Aorta (tissue), 5 donors: ENCODE measurements around the gene FAM9C. TPM values are rescaled to one million over a fixed set of nuclear protein-coding genes. Genes with fewer than 3 reads are reported as not detected.
A peak's percentile ranks its signal among the peaks of the same experiment; 100 is the strongest.

Experiments
- ATAC-seq: fragments of 200-7000 bp; cut with Tn5 transposase; one replicate; pipeline ENCODE4 v1.9.1; 2022; ENCODE audit warnings: moderate library complexity; ENCODE audit not compliant: low FRiP score
- DNase-seq, 2 donors: peaks; one replicate each; pipeline ENCODE4 v3.0.0-alpha.2; 2020
- H3K27ac ChIP-seq, 2 donors: one replicate each; pipeline ENCODE4 v1.5.1; 2013; ENCODE audit warnings: low read length in 2 of 2, mild to moderate bottlenecking in 2 of 2, moderate library complexity in 2 of 2, control low read depth in 1 of 2, inconsistent platforms in 1 of 2, low read depth in 1 of 2
- H3K27me3 ChIP-seq, 2 donors: one replicate each; pipeline ENCODE4 v1.6.1; 2013; ENCODE audit warnings: control low read depth in 1 of 2, low read length in 1 of 2, mild to moderate bottlenecking in 1 of 2, moderate library complexity in 1 of 2; ENCODE audit not compliant: insufficient read depth in 2 of 2, control insufficient read depth in 1 of 2
- H3K36me3 ChIP-seq, 2 donors: one replicate each; pipeline ENCODE4 v1.6.1; 2013; ENCODE audit warnings: control low read depth in 1 of 2, low read length in 1 of 2, mild to moderate bottlenecking in 1 of 2; ENCODE audit not compliant: insufficient read depth in 2 of 2, control insufficient read depth in 1 of 2
- H3K4me1 ChIP-seq, 2 donors: one replicate each; pipeline ENCODE4 v1.6.1; 2013; ENCODE audit warnings: low read length in 2 of 2, control low read depth in 1 of 2, mild to moderate bottlenecking in 1 of 2, moderate library complexity in 1 of 2; ENCODE audit not compliant: insufficient read depth in 2 of 2, control insufficient read depth in 1 of 2
- H3K4me3 ChIP-seq, 2 donors: one replicate each; pipeline ENCODE4 v1.5.1; 2013; ENCODE audit warnings: low read length in 2 of 2, control low read depth in 1 of 2, mild to moderate bottlenecking in 1 of 2
- H3K9me3 ChIP-seq: one replicate; pipeline ENCODE4 v1.6.1; 2013; ENCODE audit warnings: mild to moderate bottlenecking, low read length; ENCODE audit not compliant: control insufficient read depth
- WGBS, 2 donors: extraction: QIAGEN DNeasy Blood & Tissue Kit; methylation state at CpG; one replicate each; pipeline ENCODE4 v1.1.7; 2013; 5-methylcytosine and 5-hydroxymethylcytosine counted together
- intact Hi-C, 2 donors: fragments of 100-400 bp; cut with DNase I; formaldehyde crosslinking; loops; one replicate each; pipeline versions ENCODE4 v1.14.2 to v1.15.0; 2022
- polyA plus RNA-seq, 2 donors: library from polyadenylated mRNA; stranded (reverse); fragments of 200-250 nt; gene quantifications; one replicate each; pipeline ENCODE4 v1.2.3, GENCODE V29; 2013
- total RNA-seq, 2 donors: library from RNA; stranded (reverse); fragmentation: NEBNext Ultra II Directional; extraction: Animal tissue kit (Norgen Biotek cat#: 25700); gene quantifications; one replicate each; pipeline ENCODE4 v1.2.1, GENCODE V29; 2021
- donor health status: healthy with polysubstance abuse.
- donor health status: Bipolar disorder and iron deficiency.
- donor health status: DM: no; HTN: no; CAD: no.
- donor health status: DM: no; HTN: no; CAD: no.
- donor health status: DM: yes; HTN: yes; CAD: no.

The FAM9C gene
- total and polyA plus RNA-seq, 4 donors, result not detected

- peaks cover 0 to 3% of the 10 kb centered on the region in 2 donors for H3K4me1 ChIP-seq
- intact Hi-C loops, result loop anchor here in 1 of 2 donors (5.0 kb wide), 1 partner anchor 72 kb away; no protein-coding TSS in a partner anchor
Observed at GRCh38 chrX:13078739-13079444, 34.5 kb upstream of the FAM9C start.

DNA sequence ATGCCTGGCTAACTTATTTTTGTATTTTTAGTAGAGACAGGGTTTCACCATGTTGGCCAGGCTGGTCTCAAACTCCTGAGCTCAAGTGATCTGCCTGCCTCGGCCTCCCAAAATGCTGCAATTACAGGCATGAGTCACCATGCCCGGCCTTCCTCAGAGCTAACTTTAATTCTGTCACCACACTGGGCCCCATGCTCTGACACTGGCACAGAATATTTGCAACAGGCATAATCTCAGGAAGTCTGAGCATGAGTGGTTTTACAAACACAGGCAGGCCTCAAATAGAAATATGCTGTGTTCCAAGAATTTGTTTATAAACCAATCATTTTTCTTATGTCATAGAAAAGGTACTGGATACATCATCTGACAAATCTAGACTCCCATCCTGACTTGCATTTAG is 32.7 kb upstream of the FAM9C start:
- Histone ChIP-seq H3K4me1 (peaks cover 0 to 3% of the 10 kb centered on the region in 2 donors), H3K27me3 (no peaks in the 10 kb centered on the region), H3K27ac (no peak overlapping the region), H3K4me3 (no peak overlapping the region), H3K9me3 (no peaks in the 10 kb centered on the region), H3K36me3 (no peaks in the 10 kb centered on the region)
- intact Hi-C loops, result loop anchor here in 1 of 2 donors (5.0 kb wide), 1 partner anchor 70 kb away; no protein-coding TSS in a partner anchor
- DNase-seq, result peak in 1 of 2 donors; percentile 60
- no peak for ATAC-seq
- 0 to 28% methylated on average over 2 of the region's 2 CpGs for WGBS, 2 donors

More at GRCh38 chrX:13078739-13079444, 34.5 kb upstream of the FAM9C start:
- no peaks in the 10 kb centered on the region for H3K9me3 ChIP-seq
- whole genome bisulfite sequencing, 2 donors, result 5 to 35% methylated on average over 10 of the region's 10 CpGs
- peak in 1 of 2 donors; percentile 56 for DNase-seq
- H3K4me3 ChIP-seq, result no peak overlapping the region
- H3K27ac ChIP-seq, result peak overlapping the region in 1 of 2 donors; percentile 86
- no peaks in the 10 kb centered on the region for H3K36me3 ChIP-seq
- no peaks in the 10 kb centered on the region for H3K27me3 ChIP-seq
- ATAC-seq, result peak; percentile 78

GRCh38 chrX:13076176-13076961 is 31.9 kb upstream of the FAM9C start:
- Histone ChIP-seq H3K36me3 (no peaks in the 10 kb centered on the region), H3K27me3 (no peaks in the 10 kb centered on the region), H3K4me3 (no peak overlapping the region), H3K9me3 (no peaks in the 10 kb centered on the region), H3K4me1 (no peaks in the 10 kb centered on the region), H3K27ac (no peak overlapping the region)
- no peak for DNase-seq
- intact Hi-C loops, result loop anchor here in 1 of 2 donors (5.0 kb wide), 1 partner anchor 69 kb away; no protein-coding TSS in a partner anchor
- no peak for ATAC-seq
- whole genome bisulfite sequencing, 2 donors, result 82 to 89% methylated on average over 4 of the region's 4 CpGs

DNA sequence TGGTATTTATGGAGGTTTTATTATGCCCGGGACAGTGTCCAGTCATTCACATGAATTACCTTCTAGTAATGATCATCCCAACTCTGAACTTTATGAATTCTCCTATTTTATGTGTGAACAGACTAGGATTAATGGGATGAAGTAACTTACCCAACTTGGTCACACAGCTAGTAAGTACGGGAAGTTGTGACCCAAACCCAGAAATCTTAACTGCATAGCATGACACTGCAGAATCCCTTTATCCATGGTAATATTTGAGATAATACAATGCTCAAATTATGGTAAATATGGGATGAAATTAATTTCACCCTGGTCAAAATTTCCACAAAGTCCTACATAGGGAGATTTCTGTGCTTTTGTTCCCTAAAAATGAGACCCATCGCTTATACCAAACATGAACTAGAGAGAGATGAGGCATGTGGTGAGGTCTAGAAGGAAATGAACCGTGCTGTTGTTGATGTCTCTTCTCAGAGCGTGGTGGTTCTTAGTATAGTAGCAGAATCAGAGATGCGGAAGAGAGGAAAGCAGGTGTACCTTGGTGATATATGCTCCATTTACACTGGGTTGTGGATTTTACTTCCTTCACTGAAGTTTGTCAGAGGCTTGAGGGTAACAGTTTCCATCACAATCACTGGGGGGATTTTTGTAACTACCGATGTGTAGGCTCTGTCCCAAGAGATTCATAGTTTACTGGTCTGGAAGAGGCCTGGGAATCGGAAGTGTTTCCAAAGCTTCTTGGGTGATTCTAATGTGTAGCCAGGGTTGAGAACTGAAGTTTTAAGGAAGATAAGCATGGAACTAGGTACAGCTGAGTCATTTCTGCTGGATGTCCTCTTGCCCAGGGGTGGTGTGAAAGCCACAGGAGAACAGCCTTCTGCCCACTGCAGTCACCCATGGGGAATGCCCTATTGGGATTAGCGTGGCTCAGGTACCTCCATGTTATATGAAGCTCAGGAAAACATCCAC is 30.2 kb upstream of the FAM9C start:
- ATAC-seq, result no peak

DNA sequence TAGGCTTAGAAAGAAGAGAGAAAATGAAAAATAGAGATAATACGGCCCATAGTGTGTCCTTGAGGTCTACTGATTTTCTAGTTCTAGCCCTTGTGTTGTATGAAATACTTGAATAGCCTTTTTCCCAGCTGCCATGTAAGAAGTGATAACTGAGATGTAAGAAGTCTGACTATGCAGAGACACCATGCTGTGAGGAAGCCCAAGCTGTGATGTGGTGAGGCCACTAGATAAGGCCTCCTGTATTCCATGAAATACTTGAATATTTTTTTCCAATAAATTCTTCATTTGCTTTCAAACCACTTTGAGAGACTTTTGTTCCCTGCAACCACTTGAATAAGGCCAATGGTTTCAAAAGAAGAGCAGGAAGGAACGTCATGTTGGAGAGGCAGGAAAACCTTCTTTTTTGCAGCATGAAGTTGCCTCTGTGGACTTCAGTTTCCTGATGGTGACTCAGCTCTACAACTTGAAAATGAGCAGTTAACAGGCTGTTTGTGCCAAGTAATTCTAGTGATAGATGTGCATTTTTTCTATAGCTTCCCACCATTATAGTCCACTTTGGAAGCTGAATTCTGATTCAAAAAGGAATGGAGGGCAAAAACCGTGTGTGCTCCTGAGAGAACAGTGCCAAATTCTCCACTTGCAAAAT is 25.5 kb upstream of the FAM9C start:
- Histone ChIP-seq H3K27me3 (no peaks in the 10 kb centered on the region), H3K36me3 (no peaks in the 10 kb centered on the region), H3K4me3 (no peak overlapping the region), H3K27ac (no peak overlapping the region), H3K4me1 (no peaks in the 10 kb centered on the region), H3K9me3 (no peaks in the 10 kb centered on the region)
- DNase-seq (no peak), ATAC-seq (no peak)
- WGBS, 2 donors, result 61 to 77% methylated on average over 3 of the region's 3 CpGs
- intact Hi-C loops, result no loop called here

More for the DNA sequence above, 30.2 kb upstream of the FAM9C start:
- Histone ChIP-seq H3K4me1 (no peaks in the 10 kb centered on the region), H3K27me3 (no peaks in the 10 kb centered on the region), H3K4me3 (no peak overlapping the region), H3K9me3 (no peaks in the 10 kb centered on the region), H3K36me3 (no peaks in the 10 kb centered on the region), H3K27ac (no peak overlapping the region)
- no peak for DNase-seq
- 86 to 91% methylated on average over 9 of the region's 9 CpGs for WGBS, 2 donors
- intact Hi-C loops, result loop anchor here in 1 of 2 donors (5.0 kb wide), 1 partner anchor 67 kb away; no protein-coding TSS in a partner anchor

DNA sequence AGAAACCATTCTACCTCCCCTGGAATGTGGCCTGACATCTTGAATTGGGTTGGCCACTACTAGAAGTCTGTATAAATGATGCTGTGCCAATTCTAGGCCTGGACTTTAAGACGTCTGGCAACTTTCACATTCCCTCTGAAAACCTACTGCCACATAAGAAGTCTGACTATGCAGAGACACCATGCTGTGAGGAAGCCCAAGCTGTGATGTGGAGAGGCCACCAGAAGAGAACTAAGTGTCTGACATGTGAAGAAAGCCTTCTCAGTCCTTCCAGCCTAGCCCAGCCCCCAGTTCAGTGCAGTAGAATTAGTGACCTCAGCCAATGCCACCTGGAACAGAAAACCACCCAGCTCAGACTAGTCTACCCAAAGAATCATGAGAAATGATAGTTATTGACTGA is 24.2 kb upstream of the FAM9C start:
- 42 to 67% methylated on average over 1 of the region's 1 CpG for WGBS, 2 donors
- Histone ChIP-seq H3K27ac (no peak overlapping the region), H3K4me1 (no peaks in the 10 kb centered on the region), H3K27me3 (no peaks in the 10 kb centered on the region), H3K36me3 (no peaks in the 10 kb centered on the region), H3K9me3 (no peaks in the 10 kb centered on the region), H3K4me3 (no peak overlapping the region)
- intact Hi-C loops, result no loop called here
- ATAC-seq (no peak), DNase-seq (no peak)

DNA sequence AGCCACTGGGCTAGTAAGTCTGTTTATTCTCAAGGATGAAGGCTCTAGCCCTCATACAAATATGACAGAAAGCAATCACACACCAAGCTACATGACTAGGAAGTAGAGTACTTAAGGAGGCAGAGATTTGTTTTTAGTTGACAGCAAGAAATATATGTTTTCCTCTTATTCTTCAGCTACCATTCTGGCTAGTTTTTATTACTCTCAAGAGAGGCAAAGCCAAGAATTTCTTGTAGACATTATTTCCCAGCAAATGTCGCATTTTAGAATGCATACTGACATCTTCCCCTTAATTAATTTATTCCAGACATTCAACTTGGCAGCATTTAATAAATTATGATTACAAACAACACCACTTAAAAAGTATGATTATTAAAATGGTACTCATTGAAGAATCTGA is 23.4 kb upstream of the FAM9C start:
- Histone ChIP-seq H3K9me3 (no peaks in the 10 kb centered on the region), H3K36me3 (no peaks in the 10 kb centered on the region), H3K4me1 (no peaks in the 10 kb centered on the region), H3K27ac (no peak overlapping the region), H3K27me3 (no peaks in the 10 kb centered on the region), H3K4me3 (no peak overlapping the region)
- DNase-seq, result no peak
- intact Hi-C loops, result no loop called here
- WGBS, 2 donors, result 85 to 94% methylated on average over 1 of the region's 1 CpG
- no peak for ATAC-seq

- Histone ChIP-seq H3K27me3 (no peaks in the 10 kb centered on the region), H3K27ac (no peak overlapping the region), H3K36me3 (no peaks in the 10 kb centered on the region), H3K9me3 (no peaks in the 10 kb centered on the region), H3K4me3 (no peak overlapping the region), H3K4me1 (no peaks in the 10 kb centered on the region)
- ATAC-seq (no peak), DNase-seq (no peak)
- intact Hi-C loops, result no loop called here
- 72 to 93% methylated on average over 4 of the region's 4 CpGs for whole genome bisulfite sequencing, 2 donors
Observed at GRCh38 chrX:13066391-13066790, 22.0 kb upstream of the FAM9C start.
